Nucleus accumbens (tissue), 56 donors: ENCODE data around the gene KRT14.
"Not testable (repeated sequence)": the region's sequence is repeated elsewhere in the genome, so short reads cannot be mapped to it uniquely, and the experiment has no call there.

Experiments used
- DNase-seq, 56 donors: peaks; one replicate each; lab custom pipeline; 2025; lab: John Stamatoyannopoulos, UW

Gene KRT14

DNA sequence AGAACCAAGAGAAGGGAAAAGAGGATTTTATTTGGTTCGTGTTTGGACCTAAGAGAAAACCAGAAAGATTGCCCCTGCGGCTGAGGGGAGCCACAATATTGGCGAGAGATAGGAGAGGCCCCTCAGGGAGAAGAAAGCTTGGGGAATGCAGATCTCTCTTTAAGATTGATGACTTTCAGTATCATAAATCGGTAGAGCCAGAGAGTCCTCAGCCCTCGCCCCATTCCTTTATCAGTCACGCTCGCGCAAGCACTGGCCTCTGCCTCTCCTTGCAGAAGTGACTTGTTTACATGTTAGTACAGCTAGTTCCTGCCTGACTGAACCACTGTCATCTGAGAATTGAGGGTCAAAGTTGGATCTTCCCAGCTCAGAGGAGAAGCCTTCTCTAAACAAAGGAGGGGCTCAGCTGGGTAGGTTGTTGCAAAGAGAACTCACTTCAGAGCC, 37.1 kb downstream of the KRT14 start:
- no peak for DNase-seq

DNA sequence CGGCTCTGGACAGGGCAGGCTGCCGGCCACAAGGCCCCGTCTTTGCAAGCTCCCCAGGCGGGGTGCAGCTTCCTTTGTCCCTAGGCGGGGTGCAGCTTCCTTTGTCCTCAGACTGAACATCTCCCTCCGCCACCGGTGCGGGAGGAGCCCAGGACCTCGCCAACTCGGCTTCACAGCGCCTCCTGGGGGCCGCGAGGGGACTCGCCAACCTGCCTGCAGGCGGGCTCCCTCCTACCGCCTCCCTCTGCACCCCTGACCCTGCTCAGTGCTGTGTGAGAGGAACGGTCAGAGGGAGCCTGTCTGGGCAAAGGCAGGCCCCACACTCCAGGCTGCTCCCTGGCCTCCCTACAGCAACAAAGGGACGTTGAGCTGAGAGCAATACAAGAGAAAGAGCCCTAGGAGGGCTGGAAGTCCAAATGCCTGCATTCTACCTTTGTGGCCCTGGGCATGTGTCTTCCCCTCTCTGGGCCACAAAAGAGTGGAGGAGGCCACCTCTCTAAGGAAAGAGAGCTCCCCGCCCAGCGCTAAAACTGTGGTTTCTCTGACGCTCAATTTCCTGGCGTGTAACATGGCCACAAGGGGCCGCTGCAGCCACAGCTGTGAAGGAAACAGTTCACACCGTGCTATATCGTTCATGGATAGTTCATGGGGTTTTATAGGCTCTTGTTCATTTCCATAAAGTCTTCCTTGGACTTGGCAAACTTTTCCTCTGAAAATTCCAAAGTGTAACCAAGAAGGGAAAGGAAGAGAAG, 37.7 kb downstream of the KRT14 start:
- peak in 51 of 56 donors; percentile 6 to 85 (median 39) for DNase-seq

DNA sequence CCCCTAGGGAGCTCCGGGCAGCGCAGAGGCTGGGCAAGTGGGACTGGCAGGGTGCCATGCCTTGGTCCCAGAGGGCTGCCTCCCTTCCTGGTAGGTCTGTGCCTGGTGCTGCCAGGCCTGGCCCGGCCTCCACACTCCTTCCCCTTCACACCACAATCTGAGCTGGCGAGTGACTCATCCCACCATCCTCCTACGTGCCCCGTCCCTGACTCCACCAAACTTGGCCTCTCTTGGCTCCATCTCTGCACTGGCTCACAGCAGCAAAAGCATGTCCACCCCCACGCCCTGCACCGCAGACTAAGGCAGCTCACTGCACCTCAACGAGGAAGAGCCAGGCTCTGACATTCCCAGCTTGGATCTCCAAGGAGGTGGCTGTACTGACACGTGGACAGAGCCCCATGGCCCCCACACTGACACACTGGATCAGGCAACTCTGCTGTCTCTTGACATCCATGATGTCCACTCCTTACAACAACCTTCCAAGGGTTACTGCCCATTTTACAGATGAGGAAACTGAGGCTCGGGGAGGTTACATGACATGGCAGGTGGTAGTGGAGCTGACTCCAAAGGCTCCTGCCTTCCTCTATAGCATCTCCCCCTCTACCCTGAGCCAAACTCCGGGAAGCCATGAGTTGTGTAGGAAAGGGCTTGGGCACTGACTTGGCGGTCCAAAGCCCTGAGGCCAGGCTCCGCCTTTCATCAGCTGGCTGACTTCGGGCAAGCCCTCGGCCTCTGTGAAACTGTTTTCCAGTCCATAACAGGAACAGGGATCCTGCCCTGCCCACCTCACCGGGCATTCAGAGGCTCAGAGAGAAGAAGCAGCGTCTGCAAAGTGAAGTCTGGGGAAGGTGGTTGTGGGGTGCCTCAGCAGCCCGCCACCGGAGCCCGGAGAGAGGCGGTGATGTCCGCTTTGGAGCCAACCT, 38.5 kb downstream of the KRT14 start:
- peak in 17 of 56 donors; percentile 1 to 62 (median 10) for DNase-seq

DNA sequence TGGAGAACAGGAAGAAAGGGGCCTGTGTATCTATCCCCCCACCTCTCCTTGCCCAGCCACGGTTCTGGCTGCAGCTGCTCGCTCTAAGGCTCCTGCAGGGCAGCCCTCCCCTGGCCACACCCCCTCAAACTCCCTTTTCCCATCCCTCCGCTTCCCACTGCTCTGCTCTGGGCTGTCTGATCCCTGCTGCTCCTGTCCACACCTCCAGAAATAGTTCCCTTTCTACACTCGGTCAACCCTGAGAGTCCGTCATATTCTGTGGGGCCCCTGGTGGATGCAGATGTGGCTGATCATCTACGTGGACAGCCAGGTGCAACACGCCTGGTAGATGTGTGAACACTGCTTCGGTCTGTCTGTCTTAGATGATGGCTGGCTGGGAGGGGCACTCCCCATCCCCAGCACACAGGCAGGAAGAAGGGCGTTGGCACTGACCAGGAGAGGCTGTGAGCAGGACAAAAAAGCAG, 39.3 kb downstream of the KRT14 start:
- DNase-seq = no peak

DNA sequence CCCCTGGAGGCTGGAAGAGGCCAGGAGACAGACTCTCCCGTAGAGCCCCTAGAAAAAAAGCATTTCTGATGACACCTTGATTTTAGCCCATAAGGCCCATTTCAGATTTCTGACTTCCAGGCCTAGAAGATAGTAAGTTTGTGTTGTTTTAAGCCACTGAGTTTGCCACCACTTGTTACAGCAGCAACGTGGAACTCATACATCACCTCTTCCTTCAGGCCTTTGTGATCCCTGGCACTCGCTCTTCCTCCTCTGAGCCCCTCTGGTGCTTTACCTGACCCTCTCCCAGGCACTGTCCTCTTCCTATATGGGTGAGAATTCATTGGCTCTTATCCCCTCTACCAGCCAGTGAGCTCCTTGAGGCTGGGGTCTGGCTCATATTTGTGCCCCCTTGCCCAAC, 39.9 kb downstream of the KRT14 start:
- DNase-seq = no peak

DNA sequence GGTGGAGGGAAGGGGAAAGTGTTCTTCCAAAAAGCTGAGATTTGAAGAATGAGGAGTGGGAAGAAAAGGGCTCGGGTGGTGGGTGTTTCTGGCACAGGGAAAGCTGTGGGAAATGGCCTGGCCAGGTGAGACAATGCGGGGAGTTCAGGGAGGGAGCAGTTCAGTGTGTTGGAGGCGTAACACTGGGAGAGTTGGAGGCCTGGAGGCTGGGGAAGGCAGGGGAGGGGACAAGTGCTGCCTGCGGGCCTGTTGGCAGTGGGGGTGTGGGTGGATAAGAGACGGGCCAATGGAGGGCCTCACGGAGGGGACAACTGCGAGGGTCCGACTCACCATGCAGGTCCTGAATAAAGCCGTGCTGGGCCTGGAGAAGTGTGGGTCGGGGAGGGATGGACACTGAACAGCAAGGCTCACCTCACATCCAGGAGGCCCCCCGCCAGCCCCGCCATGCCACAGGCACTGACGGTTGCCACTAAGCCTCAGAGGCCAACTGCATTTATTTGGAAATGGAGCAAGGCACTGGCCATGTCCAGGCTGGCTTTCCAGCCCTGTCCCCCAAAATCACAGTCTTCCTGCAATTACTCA, 40.8 kb downstream of the KRT14 start:
- DNase-seq = no peak

DNA sequence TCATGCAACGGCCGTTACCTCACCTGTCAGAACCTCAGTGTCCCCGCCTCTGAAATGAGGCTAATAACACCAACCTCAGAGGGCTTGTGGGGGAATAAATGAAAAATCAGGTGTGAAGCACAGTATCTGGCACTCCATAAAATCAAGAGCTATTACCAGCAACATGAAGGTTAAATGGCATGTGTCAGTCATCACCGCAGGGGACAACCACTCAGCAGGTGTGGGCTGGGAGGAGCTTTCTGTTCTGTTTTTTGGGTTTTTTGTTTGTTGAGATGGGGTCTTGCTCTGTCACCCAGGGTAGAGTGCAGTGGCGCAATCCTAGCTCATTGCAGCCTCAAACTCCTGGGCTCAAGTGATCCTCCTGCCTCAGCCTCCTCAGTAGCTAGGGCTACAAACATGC, 41.8 kb downstream of the KRT14 start:
- no peak for DNase-seq

DNA sequence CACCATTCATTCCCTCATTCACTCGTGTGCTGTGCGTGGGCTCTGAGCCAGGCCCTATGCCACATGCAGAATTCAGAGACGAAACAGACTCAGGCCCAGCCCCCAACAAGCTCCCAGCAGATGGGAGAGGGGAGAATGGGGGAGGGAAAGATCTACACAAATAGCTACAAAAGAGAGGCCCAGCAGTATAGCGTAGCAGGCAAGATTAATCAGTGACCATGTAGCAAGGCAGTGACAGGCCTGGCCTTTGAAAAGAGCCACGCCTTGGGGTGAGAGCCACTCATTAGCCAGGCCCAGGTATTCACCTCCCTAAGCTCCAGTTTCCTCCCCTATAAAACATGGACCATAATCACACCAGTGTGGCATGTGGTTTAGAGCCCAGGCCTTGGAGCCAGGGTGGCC, 42.2 kb downstream of the KRT14 start:
- no peak for DNase-seq

DNA sequence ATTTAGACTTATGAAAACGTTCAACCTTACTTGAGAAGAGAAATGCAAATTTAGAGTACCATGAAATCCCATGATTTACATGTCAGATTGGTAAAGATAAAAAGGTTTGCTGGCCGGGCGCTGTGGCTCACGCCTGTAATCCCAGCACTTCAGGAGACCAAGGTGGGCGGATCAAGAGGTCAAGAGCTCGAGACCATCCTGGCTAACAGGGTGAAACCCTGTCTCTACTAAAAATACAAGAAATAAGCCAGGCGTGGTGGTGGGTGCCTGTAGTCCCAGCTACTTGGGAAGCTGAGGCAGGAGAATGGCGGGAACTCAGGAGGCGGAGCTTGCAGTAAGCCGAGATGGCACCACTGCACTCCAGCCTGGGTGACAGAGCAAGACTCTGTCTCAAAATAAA, 43.9 kb downstream of the KRT14 start:
- DNase-seq = not testable (repeated sequence)

DNA sequence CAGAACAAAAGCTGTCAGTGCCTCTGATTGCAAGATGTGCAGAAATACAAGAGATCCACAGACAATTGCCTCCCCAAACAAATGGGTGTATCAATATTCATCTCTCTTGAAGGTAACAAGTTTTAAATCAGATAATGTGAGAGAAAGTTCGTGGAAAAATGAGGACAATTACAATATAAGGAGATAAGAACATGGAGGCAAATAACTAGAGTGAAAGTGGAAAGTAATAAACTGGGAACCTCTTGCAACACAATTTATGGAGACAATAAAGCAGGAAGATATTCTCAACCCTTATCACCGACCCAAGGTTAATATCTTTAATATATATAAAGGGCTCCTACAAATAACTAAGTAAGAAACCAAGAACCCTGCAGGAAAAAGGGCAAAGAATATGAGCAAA, 44.3 kb downstream of the KRT14 start:
- no peak for DNase-seq

DNA sequence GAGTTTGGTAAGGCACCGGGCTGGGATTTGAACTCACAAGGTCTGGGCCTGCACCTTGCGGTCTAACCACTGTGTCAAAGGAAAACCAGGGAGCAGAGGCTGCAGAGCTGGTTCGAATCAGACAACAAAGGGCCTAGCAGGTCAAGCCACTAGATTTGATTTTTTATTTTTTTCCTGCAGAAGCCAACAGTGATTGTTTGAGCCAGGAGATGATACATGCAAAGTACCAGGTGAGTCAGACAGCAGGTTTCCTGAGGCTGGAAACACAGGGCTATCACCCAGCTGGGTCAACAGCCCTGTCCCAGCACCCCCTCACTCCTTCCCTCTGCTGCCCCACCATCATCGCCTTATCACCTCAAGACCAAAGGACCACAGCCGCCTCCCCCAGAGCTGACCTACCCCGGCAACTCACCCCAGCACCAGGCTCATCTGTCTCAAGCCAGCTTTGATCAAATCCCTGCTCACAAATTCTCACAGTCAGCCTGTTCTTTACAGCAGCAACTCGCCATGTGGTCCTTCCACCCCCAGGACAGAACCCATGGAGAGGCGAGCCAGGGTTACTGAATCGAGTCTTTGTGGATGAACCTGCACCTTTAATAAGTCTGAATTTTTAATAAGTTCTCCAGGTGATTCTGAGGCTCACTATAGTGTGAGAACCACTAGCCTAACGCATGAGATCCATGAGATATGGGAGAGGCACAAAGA, 45.6 kb downstream of the KRT14 start:
- DNase-seq = no peak

DNA sequence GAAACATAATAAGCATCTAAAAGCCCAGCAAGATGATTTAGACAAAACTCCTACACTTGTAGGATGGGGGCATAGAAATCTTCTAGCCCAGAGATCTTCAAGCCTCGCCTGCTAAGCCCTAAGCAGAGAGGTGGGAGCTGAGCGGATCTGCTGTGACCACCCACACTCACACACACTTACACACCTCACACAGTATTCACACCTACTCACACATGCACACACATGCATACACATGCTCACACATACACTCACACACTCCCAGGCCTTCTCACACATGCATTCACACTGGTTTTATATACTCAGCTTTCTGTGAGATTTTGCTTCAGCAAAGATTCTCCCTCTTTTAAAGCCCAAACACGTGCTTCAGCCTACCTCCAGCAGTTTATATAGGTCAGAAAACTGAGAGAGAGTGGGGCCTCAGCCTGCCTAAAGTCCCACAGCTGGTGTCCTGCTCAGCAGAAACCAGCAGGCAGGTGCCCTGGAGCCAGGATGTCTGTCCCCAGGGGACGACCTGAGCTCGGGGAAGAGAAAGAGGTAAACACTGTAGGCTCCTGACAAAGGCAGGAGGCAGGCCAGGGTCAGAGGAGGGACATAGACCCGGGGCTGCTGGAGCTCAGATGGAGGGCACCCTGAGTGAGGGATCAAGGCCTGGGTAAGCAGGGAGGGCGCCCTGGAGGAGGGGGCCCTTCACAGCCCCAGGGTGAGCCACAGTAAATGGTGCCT, 46.6 kb downstream of the KRT14 start:
- DNase-seq = no peak

DNA sequence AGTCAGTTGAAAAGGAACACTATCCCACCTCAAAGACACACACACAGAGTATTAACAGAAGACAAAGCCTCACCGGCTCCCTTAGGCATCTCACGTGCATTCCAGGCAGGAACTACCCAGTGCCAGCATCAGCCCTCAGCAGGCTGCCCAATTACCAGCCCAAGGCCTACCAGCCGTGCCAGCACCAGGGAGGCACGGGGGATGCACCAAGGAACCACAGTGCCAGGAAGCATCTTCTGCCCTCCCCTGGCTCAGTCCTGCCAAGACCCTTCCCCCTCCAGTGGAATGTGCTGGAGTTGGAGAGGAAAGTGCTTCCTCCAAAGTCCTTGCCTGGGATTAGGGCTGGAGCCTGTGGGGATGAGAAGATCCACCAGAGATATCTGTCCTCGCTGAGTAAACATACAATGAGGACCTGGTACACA, 47.6 kb downstream of the KRT14 start:
- DNase-seq = no peak

DNA sequence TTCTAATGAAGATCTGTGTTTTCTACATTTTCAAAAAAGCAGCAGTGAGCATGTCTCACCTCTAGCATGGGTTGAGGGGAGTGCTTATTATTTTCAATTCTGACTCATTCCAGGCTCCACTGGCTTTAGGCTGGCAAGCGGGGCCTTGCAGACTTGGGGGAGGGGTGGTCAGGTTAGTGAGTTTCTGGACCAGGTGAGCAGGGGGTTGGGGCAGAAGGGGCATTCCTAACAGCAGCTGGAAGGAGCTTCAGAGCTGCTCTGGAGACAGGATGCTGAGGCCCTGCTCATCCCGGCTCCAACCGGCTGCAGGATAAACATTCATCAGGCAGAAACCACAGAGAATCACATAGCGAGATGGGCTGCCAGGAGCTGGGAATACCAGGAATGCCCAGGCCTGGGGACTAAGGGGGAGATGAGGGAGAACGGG, 48.1 kb downstream of the KRT14 start:
- no peak for DNase-seq

DNA sequence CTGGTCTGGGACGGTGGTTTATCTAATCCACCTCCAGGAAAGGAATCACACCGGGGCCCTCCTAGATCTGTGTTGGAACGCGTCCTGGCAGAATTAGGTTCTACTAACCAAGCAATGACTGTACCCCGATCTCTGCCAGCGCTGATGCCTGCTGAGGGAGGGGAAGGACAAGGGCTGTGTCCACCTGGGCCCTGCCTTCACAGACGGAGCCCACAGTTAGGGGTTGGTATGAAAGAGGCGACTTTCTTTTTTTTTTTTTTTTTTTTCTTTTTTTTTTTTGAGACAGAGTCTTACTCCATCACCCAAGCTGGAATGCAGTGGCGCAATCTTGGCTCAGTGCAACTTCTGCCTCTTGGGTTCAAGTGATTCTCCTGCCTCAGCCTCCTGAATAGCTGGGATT, 48.7 kb downstream of the KRT14 start:
- DNase-seq = no peak

DNA sequence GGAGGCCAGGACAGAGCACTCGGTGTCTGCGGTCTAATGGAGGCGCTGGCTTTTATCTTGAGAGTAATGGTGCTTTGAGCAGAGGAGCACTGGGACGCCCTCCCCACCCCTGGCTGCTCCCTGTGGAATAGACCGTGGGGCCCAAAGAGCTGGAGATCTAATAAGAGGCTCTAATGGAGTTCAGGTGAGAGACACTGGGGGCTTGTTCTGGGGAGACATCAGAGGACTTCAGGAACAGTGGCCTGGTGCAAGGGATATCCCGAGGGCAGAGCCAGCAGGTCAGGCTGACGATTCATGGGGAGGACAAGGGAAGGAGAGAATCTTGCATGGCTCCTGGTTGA, 49.1 kb downstream of the KRT14 start:
- no peak for DNase-seq

DNA sequence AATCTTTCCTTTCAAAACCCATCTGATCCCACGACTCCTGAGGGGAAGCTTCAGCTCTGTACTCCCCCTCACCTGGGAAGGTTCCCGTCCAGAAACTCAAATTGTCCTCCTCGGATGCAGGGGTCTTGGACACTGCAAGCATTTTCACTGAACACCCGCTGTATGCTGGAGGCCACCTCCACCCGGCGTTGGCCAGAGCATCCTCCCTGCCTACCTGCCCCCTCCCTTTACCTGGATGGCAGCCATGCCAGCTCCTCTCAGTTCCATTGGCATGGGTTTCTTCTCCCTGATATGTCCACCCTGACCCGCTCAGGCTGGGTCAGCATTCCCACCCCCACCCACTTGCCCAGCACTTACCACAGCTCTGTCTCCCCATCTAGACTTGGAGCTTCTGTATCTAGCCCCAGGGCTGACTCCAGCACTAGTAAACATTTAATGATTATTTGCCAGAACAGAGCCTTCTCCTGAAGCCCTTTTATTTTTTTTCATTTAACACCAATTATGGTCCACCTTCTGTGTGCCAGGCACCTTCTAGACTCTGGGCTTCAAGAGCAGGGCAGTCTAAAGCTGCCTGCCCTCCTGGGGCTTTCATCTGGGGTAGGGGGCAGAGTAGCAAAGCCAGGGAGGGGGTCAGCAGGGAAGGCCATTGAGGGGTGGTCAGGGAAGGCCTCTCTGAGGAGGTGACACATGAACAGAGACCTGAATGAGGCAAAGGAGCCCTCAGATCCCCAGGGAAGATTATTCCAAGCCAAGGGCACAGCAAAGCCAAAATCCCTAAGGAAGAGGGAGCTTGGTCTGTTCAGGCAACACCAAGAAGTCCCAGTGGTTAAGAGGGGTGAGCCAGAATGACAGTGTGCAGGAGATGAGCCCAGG, 49.7 kb downstream of the KRT14 start:
- DNase-seq = no peak

DNA sequence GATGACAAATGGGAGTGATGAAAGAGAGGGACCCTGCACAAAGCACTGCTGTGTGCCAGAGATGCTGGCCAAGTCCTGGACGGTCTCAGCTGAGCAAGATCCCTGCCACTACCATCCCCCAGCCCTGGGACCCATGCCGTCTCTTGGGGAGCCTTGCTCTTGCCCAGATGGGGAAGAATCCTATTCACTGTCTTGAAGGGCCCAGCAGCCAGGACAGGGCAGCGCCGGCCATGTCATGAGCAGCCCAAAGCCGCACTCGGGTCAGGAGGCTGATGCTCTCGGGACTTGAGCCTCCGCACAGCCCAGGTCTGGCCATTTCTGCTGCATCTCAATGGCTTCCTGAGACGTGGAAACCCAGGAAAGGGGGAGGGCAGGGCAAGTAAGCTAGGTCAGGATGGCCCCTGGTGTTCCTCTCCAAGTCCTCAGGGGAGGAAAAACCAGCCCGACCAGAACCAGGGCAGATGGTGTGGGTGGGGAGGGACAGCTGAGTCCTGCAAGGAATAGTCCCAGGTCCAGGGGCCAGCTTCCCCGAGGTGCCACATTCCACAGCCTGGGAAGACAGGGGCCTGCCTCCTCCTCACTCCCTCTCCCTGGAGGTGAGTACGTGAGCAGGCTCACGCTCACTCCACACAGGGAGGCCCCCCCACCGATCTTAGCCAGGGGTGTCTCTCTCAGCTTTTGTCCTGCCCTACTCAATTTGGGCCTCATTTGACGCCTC, 50.8 kb downstream of the KRT14 start:
- no peak for DNase-seq
